GM12878 (cell line): ENCODE results near the gene HES7. TPM values are rescaled to one million over a fixed set of nuclear protein-coding genes. Genes with fewer than 3 reads are reported as not detected.

Experiments
- ATAC-seq: fragments of 200-7000 bp; cut with Tn5 transposase; 3 replicates; pipeline ENCODE4 v1.9.1; 2020; ENCODE audit warnings: mild to moderate bottlenecking, moderate library complexity
- BruUV-seq: library from RNA; stranded (reverse); fragments of 400-500 nt; replicated peaks from 2 replicates; lab custom pipeline; 2021; lab: Mats Ljungman, UMichigan
- CTCF ChIA-PET: fragments of 300-600 bp; sonication (Branson Sonifier 250); formaldehyde crosslinking; extraction: SDS; loops from one replicate; lab custom pipeline; 2021; ENCODE audit warnings: inconsistent platforms; lab: Yijun Ruan, JAX
- POLR2A ChIA-PET: fragments of 350-600 bp; formaldehyde crosslinking; extraction: SDS; loops from one replicate; lab custom pipeline; 2021; ENCODE audit warnings: inconsistent platforms; lab: Charles Lee
- RAD21 ChIA-PET: fragments of 300-600 bp; sonication (Branson Sonifier 250); formaldehyde crosslinking; loops from one replicate; lab custom pipeline; 2023; ENCODE audit warnings: antibody characterized with exemption; ENCODE audit not compliant: unreplicated experiment; lab: Charles Lee
- SMC1A ChIA-PET: fragments of 300-600 bp; sonication (Branson Sonifier 250); formaldehyde crosslinking; loops from one replicate; lab custom pipeline; 2023; ENCODE audit not compliant: unreplicated experiment, uncharacterized antibody; lab: Charles Lee
- DNase-seq: peaks from one replicate; pipeline ENCODE4 v3.0.0-alpha.2; 2011; ENCODE audit warnings: low read depth, low spot score
- FAIRE-seq: peaks from 3 replicates; lab custom pipeline; 2011; peaks lifted over from hg19 to GRCh38; lab: Jason Lieb, UNC
- H2AFZ ChIP-seq: 2 replicates; pipeline ENCODE4 v1.6.0; 2011; ENCODE audit warnings: low read depth, low read length, control low read depth; ENCODE audit not compliant: control insufficient read depth
- H3K27ac ChIP-seq: 2 replicates; pipeline ENCODE4 v1.5.1; 2011; ENCODE audit warnings: control low read depth; ENCODE audit not compliant: control insufficient read depth, insufficient read depth
- H3K27me3 ChIP-seq, 2 experiments: replicated peaks in 1 of 2; 2 replicates each; pipeline versions ENCODE4 v1.6.0 to v1.6.1; 2011; ENCODE audit warnings: low read length in 1 of 2; ENCODE audit not compliant: control insufficient read depth in 2 of 2, insufficient read depth in 2 of 2
- H3K36me3 ChIP-seq, 2 experiments: 2 replicates each; pipeline ENCODE4 v1.5.1; 2011; ENCODE audit warnings: low read length in 1 of 2; ENCODE audit not compliant: control insufficient read depth in 2 of 2, insufficient read depth in 2 of 2
- H3K4me1 ChIP-seq: 2 replicates; pipeline ENCODE4 v1.6.1; 2011; ENCODE audit warnings: mild to moderate bottlenecking, low read length, moderate library complexity, mixed read lengths; ENCODE audit not compliant: control insufficient read depth, insufficient read depth
- H3K4me2 ChIP-seq: 2 replicates; pipeline ENCODE4 v1.6.0; 2011; ENCODE audit warnings: control low read depth; ENCODE audit not compliant: control insufficient read depth, insufficient read depth
- H3K4me3 ChIP-seq: fragments of 200-600 bp; sonication (generic); 2 replicates; pipeline ENCODE4 v1.5.1; 2016
- H3K79me2 ChIP-seq: 2 replicates; pipeline ENCODE4 v1.6.0; 2011; ENCODE audit warnings: low read length; ENCODE audit not compliant: control insufficient read depth, insufficient read depth
- H3K9ac ChIP-seq: 2 replicates; pipeline ENCODE4 v1.8.0; 2011; ENCODE audit warnings: low read length, control low read depth, mixed read lengths; ENCODE audit not compliant: control insufficient read depth, insufficient read depth
- H3K9me3 ChIP-seq: replicated peaks from 3 replicates; pipeline ENCODE4 v1.5.1; 2011; ENCODE audit warnings: mild to moderate bottlenecking, low read length; ENCODE audit not compliant: control insufficient read depth, insufficient read depth
- H4K20me1 ChIP-seq: 2 replicates; pipeline ENCODE4 v1.6.0; 2011; ENCODE audit not compliant: control insufficient read depth, insufficient read depth
- CREM ChIP-seq: IDR thresholded peaks from 2 replicates; pipeline ENCODE4 v1.6.1; 2014; ENCODE audit warnings: antibody characterized with exemption, low read depth
- EGR1 ChIP-seq, 2 experiments: IDR thresholded peaks; 1 replicate in 1 of 2; 2 replicates in 1 of 2; pipeline ENCODE4 v1.6.1; 2011 to 2012; ENCODE audit warnings: low read depth in 2 of 2, low read length in 2 of 2, borderline replicate concordance in 1 of 2, mild to moderate bottlenecking in 1 of 2, moderate library complexity in 1 of 2
- IRF3 ChIP-seq: fragments of 450-650 bp; IDR thresholded peaks from 2 replicates; pipeline ENCODE4 v1.6.1; 2014; ENCODE audit warnings: mild to moderate bottlenecking
- KDM1A ChIP-seq: fragments of 200-600 bp; sonication (generic); IDR thresholded peaks from 2 replicates; pipeline ENCODE4 v1.6.1; 2016; ENCODE audit warnings: borderline replicate concordance
- NKRF ChIP-seq: fragments of 450-650 bp; conservative IDR thresholded peaks from 2 replicates; pipeline ENCODE4 v1.6.1; 2017; ENCODE audit warnings: mild to moderate bottlenecking, moderate library complexity
- PAX5 ChIP-seq: IDR thresholded peaks from 2 replicates; pipeline ENCODE4 v1.6.1; 2011; ENCODE audit warnings: low read depth, low read length, borderline replicate concordance
- POLR2AphosphoS5 ChIP-seq: IDR thresholded peaks from 2 replicates; pipeline ENCODE4 v1.6.1; 2011; ENCODE audit warnings: mild to moderate bottlenecking, low read length, inconsistent platforms
- RFX5 ChIP-seq: IDR thresholded peaks from 2 replicates; pipeline ENCODE4 v1.6.1; 2011; ENCODE audit warnings: low read depth, low read length, improper control_type of control experiment
- RUNX3 ChIP-seq: IDR thresholded peaks from 2 replicates; pipeline ENCODE4 v1.6.1; 2012; ENCODE audit warnings: low read length, inconsistent platforms
- SIN3A ChIP-seq: IDR thresholded peaks from 2 replicates; pipeline ENCODE4 v1.6.1; 2012; ENCODE audit warnings: low read depth, low read length, improper control_type of control experiment
- SMARCA5 ChIP-seq: fragments of 450-650 bp; IDR thresholded peaks from 2 replicates; pipeline ENCODE4 v1.6.1; 2017; ENCODE audit warnings: mild to moderate bottlenecking
- SMC3 ChIP-seq: IDR thresholded peaks from 2 replicates; pipeline ENCODE4 v1.6.1; 2011; ENCODE audit warnings: low read length, improper control_type of control experiment, borderline replicate concordance
- TCF3 ChIP-seq: IDR thresholded peaks from 2 replicates; pipeline ENCODE4 v1.6.1; 2012; ENCODE audit warnings: low read depth, mild to moderate bottlenecking, low read length, borderline replicate concordance; ENCODE audit not compliant: insufficient read depth
- YBX1 ChIP-seq: fragments of 450-650 bp; IDR thresholded peaks from 2 replicates; pipeline ENCODE4 v1.6.1; 2016; ENCODE audit warnings: antibody characterized with exemption
- ZNF384 ChIP-seq: IDR thresholded peaks from 2 replicates; pipeline ENCODE4 v1.6.1; 2012; ENCODE audit warnings: low read depth, mild to moderate bottlenecking, low read length, improper control_type of control experiment, borderline replicate concordance
- WGBS: methylation state at CpG from one replicate; pipeline ENCODE4 v1.1.6; 2016; ENCODE audit warnings: low lambda C conversion rate; ENCODE audit not compliant: insufficient replicate concordance, insufficient coverage; ENCODE audit errors: missing lambda C conversion rate; 5-methylcytosine and 5-hydroxymethylcytosine counted together
- in situ Hi-C: fragments of 300-500 bp; cut with MboI; formaldehyde crosslinking; loops from 9 replicates; pipeline ENCODE4 v1.14.3; 2018; ENCODE audit warnings: mixed read lengths
- intact Hi-C: fragments of 100-400 bp; cut with micrococcal nuclease; formaldehyde crosslinking; loops from one replicate; pipeline ENCODE4 v1.14.2; 2022; ENCODE audit not compliant: unreplicated experiment
- polyA plus RNA-seq, 11 experiments: library from polyadenylated mRNA; depleted of rRNA in 4 of 11; unstranded in 6 of 11; stranded (reverse) in 5 of 11; fragments of >200 nt; fragmentation: Nextera tagmentation in 4 of 11; fragmentation: Illumina TruSeq in 1 of 11; extraction: Ambion mirVana in 4 of 11; extraction: Trizol in 1 of 11; gene quantifications; 1 replicate in 1 of 11; 2 replicates in 10 of 11; pipeline versions ENCODE4 v1.2.1 to v1.2.3, GENCODE V29; 2011 to 2016; ENCODE audit warnings: inconsistent platforms in 2 of 11, missing spikeins in 2 of 11, low read depth in 1 of 11
- total RNA-seq, 4 experiments: library from RNA; depleted of rRNA in 3 of 4; stranded (reverse); fragments of >200 nt in 3 of 4; fragmentation: Illumina TruSeq in 1 of 4; extraction: Trizol in 1 of 4; gene quantifications; 2 replicates each; pipeline versions ENCODE4 v1.2.1 to v1.2.3, GENCODE V29; 2013 to 2021

HES7 gene
- total and polyA plus RNA-seq, 10 of the 15 experiments (the other 5 are each of a cell fraction or from before 2014, with no cell fraction given) = 0.07 to 1.3 (median 0.63) TPM; not detected in 4

GRCh38 chr17:8128125-8128784 lies 4.3 kb upstream of the HES7 start:
- Histone ChIP-seq H3K9ac (no peak overlapping the region), H3K4me2 (no peak overlapping the region), H2AFZ (no peak overlapping the region), H3K4me3 (no peak overlapping the region), H3K9me3 (no peaks in the 10 kb centered on the region), H3K27me3 (peaks cover 2 to 5% of the 10 kb centered on the region in 2 experiments), H3K79me2 (no peaks in the 10 kb centered on the region), H4K20me1 (no peaks in the 10 kb centered on the region), H3K27ac (no peak overlapping the region), H3K36me3 (no peaks in the 10 kb centered on the region), H3K4me1 (peaks cover 24% of the 10 kb centered on the region)
- BruUV-seq = no TSS peak
- WGBS = 91% methylated on average over 14 of the region's 14 CpGs
- ATAC-seq (no peak), DNase-seq (no peak), FAIRE-seq (no peak)
- ChIA-PET RAD21 (no interaction called here), POLR2A (interaction anchor here (0.6 to 2.4 kb wide), 2 partner anchors 29 to 291 kb away, joined by 3 to 14 read pairs; no protein-coding TSS in a partner anchor), CTCF (interaction anchor here (1.1 to 1.5 kb wide), 2 partner anchors 10 to 68 kb away, joined by 3 to 6 read pairs; no protein-coding TSS in a partner anchor), SMC1A (interaction anchor here (2.5 kb wide), 1 partner anchor 10 kb away, joined by 26 read pairs; no protein-coding TSS in a partner anchor)
- in situ Hi-C loops (loop anchor here (5.0 kb wide), 1 partner anchor 94 kb away; no protein-coding TSS in a partner anchor), intact Hi-C loops (no loop called here)
- no peak for TF ChIP-seq POLR2AphosphoS5
- no peak for TF ChIP-seq IRF3
- TF ChIP-seq SIN3A = no peak
- TF ChIP-seq PAX5 = no peak
- no peak for TF ChIP-seq CREM
- no peak for TF ChIP-seq NKRF
- no peak for TF ChIP-seq KDM1A
- no peak for TF ChIP-seq SMARCA5
- no peak for TF ChIP-seq YBX1
- TF ChIP-seq TCF3 = no peak
- TF ChIP-seq SMC3 = no peak
- TF ChIP-seq EGR1 (IDR thresholded peaks at IDR 0.05; ENCODE audit: borderline replicate concordance in 1 of 2, low read depth in 2 of 2, low read length in 2 of 2) = no peak
- no peak for TF ChIP-seq ZNF384
- no peak for TF ChIP-seq RFX5
- no peak for TF ChIP-seq RUNX3
